GM12874 (cell line): ENCODE measurements around the gene TMEM258.

Experiments
- TF ChIP-seq, protein P1 (sequence below): IDR thresholded peaks from 2 replicates; pipeline ENCODE4 v1.5.1; 2011; ENCODE audit warnings: low read depth, mild to moderate bottlenecking, control low read depth, low read length, moderate library complexity; ENCODE audit not compliant: insufficient read depth

Gene TMEM258

DNA sequence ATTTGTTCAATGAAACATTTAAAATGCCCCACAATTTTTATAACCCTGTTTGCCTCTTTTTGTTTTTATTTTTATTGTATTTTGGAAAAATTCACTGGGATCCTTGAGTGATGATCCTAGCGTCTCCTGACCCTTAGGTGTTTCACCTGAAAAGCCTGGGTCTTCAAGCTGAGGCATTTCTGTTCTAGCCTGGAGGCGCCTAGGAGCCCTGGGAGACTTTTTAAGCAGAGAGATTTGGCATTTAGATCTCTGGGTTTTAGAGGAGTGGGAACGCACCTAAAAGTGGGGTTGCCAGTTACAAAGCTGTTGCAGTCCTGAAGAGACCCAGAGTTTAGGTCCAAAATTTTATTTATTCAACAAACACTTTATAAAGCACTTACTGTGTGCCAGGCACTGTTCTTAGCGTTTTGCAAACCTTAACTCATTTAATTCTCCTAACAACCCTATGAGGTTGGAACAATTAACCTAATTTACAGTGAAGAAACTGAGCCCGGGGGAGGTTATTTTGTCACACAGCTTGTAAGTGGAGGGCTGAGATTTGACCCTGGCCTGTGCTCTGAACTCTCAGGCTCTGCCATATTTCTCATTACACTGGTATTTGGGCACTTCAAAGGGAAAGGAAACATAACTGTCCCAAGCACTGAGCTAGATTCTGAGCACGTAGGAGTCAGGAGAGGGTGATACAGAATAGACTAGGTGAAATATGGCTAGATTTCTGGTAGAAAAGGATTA, 25.2 kb upstream of the TMEM258 start:
- TF ChIP-seq, protein P1, sequence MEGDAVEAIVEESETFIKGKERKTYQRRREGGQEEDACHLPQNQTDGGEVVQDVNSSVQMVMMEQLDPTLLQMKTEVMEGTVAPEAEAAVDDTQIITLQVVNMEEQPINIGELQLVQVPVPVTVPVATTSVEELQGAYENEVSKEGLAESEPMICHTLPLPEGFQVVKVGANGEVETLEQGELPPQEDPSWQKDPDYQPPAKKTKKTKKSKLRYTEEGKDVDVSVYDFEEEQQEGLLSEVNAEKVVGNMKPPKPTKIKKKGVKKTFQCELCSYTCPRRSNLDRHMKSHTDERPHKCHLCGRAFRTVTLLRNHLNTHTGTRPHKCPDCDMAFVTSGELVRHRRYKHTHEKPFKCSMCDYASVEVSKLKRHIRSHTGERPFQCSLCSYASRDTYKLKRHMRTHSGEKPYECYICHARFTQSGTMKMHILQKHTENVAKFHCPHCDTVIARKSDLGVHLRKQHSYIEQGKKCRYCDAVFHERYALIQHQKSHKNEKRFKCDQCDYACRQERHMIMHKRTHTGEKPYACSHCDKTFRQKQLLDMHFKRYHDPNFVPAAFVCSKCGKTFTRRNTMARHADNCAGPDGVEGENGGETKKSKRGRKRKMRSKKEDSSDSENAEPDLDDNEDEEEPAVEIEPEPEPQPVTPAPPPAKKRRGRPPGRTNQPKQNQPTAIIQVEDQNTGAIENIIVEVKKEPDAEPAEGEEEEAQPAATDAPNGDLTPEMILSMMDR = no peak

DNA sequence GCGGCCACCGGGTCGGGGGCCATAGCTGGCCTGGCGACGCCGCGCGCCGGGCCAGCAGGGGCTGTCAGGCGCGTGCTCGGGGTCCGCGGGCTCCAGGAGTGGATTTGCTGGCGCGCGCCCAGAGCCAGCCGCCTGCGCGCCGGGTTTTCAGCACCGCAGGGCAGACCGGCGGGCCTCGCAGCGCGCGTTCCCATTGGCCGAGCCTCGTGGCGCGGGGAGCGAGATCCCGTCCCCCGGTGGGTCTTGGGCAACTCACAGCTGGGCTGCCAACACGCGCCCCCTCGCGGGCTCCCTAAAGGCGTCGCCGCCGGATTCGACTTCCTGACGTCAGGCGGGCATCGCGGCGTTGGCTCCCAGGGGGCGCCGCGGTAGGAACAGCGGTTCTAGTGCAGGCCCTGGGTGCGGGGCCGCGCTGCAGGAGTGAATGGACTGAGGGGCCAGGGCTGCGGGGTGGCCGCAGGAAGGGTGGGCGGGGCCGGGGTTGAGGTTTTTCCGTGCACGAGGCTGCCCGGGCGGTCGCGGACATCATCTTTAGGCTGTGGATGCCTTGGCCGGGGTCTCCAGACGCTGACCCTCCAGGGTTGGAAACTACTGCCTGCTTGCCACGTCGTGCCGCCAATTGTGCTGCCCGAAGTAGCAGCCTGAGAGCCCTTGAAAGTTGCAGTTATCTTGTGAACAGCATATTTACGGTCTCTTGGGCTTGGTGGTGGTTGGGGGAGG, 24.5 kb upstream of the TMEM258 start, which contains the start of gene FADS1:
FADS1 (minus strand) TSS at position 268 of the 720 bp plus-strand sequence; CDS start at position 194, 74 bp downstream.
- TF ChIP-seq, protein P1 = peak; percentile 82

DNA sequence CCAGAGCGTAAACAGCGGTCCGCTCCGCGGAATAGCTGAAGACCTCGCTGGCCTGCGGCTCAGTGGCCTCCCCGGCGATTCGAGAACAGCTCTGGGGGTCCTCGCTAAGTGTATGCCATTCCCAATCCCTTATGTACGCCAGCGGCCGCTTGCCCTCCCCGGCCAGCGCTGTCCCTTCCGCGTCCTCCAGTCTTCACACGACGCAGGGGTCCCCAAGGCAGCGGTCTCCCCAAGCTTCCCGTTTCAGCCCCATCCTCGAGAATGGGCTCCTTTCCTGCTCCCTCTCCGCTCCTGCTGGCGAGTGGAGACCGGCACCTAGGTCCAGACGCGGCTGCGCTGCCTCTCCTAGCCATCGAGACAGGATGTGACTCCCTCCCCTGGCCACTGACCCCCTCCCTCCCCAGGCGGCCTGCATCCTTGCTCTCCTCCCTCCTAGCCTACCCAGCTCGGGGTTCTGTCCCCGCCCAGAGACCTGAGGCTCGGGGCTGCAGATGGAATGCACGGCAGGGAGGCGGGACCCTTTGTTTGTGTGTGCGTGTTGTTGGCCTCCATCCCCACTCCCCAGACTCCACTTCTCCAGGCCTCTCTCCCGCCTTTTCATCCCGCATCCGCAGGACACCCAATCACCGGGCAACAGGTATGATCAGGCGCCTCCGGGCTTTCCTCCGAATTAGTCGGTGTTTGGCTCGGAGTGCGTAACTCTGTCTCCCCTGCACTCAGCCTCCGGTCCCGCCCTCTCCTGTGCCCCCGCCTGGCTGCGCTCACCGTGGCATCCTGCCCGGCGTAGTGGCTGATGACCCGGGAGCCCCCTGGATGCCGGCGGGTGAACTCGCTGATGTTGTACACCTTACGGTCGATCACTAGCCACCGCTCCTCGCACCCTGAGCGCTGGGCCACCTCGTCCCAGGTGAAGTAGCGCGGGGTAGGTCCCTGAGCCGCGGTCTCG, 23.7 kb upstream of the TMEM258 start:
- TF ChIP-seq, protein P1 = 0 out of 2 replicates have a peak, but pooled peaks have one; percentile 10

DNA sequence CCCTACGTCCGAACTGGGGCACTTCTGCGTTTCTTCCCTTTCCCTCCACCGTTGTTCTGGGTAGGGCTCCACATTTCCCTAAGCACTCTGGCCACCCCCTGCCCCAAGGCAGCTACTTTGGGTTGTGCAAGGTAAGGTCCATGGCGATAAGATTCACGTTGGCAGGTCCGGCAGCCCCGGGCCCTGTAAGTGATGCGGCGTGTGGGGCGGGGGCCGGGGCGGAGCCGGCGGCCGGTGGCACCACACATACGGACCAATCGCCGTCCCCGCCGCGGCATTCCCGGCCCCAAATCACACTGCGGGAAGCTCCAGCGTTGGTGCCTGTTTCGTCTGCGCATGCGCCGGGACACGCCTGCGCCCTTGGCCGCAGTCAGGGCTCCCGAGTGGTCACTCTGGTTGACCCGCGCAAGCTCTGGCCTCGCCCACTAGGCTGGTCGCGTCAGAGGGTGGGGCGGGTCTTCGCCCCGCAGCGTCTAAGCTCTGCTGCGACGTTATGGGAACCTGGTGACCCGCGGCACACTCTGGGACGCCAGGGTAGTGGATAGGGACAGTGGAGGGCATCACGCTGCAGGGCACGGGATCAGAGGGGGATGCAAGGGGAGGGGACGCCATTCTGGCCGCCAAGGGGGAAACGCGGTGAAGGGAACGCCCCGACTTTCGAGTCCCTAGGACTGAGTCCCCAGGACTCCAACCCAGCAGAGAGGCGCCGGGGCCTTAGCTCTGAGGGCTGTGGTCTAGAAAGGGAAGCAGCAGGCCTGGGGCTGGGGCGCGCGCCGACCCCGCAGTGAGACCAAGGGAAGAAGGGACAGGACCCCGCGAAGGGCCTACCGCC, 22.8 kb upstream of the TMEM258 start:
- TF ChIP-seq, protein P1 = no peak

DNA sequence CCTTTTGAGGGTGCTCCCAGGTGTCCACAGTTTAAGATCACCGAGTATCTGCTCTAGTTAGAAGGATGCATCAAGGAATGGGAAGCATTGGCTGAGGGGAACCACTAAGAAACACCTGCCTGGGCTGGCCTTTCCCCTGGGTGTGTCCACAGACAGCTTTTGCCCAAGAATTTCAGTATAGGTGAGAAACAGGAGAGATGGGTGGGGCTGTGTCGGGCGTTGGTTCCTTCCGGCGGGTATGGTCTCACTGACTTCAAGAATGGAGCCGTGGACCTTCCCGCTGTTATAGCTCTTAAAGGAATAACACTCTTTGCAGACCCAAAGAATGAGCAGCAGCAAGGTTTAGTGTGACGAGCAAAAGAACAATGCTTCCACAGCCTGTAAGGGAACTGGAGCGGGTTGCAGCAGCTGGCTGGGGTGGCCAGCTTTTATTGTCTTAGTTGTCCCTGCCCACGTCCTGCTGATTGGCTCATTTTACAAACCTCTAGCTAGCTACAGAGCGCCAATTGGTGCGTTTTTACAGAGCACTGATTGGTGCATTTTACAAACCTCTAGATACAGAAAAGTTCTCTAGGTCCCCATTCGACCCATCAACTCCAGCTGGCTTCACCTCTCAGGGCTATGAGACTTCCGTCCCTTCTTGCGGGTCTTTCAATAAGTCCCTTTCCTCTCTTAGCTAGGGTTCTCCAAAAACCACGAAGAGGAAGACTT, 22.0 kb upstream of the TMEM258 start:
- TF ChIP-seq, protein P1 = no peak

DNA sequence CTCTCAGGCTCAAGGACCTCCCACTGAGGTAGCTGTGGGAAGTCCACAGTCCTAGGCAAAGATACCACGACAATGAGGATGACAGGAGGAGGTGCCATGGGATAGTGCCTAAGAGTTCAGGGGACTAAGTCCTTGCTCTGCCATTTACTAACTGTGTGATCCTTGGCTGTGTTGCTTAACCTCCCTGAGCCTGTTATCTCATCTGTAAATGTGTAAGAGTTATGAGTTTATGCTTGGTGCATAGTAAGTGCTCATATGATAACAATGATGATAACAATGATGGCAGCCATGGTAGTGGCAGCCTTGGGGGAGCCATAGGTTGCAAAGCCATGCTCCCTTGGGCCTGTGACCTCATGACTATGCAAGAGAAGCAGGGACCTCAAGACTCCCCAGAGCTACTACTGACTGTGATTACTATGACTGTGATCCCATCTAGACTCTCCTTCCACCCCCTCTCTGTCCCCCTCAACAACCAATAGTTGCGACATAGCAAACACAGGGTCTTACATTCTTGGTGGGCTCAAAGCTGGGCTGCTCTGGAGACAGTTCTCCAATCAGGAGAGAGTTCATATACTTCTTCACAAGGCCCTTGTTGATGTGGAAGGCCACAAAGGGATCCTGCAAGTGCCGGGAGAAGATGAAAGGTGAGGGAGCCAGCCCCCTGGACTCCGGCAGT, 20.5 kb upstream of the TMEM258 start:
- TF ChIP-seq, protein P1 = no peak
